ENCODE data around the gene FLCN.

DNA sequence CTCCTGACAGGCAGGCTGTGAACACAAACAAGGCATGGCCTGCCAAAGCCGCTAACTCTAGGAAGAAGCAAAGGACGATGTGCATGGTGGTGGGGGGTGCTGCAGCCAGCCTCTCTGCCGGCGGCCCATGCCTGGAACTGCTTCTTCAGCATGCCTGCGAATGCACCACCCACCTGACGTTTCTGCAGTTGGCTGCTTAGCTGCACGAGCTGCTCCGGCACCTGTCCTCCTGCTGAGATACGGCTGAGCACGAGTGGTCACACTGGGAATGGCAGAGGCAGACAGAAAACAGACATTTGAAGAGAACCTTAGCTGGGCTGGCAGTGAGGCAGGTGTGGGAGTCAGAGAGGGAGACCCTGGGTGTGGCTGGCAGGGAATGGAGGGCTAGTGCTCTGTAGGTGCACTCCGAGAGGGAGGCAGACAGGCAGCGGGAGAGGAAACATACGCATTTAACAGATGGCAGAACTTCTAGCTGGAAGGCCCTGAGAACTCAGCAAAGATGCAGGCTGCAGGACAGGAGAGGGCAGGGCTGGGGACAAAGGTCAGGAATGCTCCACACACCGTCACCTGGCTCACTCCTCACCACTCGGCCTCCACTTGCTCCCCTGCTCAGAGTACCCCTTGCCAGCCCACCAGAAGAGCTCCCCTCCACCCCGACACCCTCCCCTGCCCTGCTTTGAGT is 5.2 kb downstream of the FLCN start:
- TF ChIP-seq CTCF (IDR thresholded peaks at IDR 0.05) (no peak), POLR2A (IDR thresholded peaks at IDR 0.05) (no peak), POLR2AphosphoS5 (IDR thresholded peaks at IDR 0.05; ENCODE audit: insufficient read depth in 1 of 2, low read depth in 1 of 2) (no peak)

All from vagina (tissue), 2 donors.